ENCODE measurements around the gene FHIT.

FHIT gene

GRCh38 chr3:60055765-60056164, 1195.5 kb downstream of the FHIT start:
- peak in 1 of 2 experiments; percentile 7 for DNase-seq (ENCODE audit: low read depth in 2 of 2)

GRCh38 chr3:60053526-60054265, 1197.6 kb downstream of the FHIT start:
- peak; percentile 57 to 61 for DNase-seq (ENCODE audit: low read depth in 2 of 2)

- no peak for DNase-seq (ENCODE audit: low read depth in 2 of 2)
Measured at GRCh38 chr3:60048447-60048848, 1202.8 kb downstream of the FHIT start.

- DNase-seq (ENCODE audit: low read depth in 2 of 2): no peak
Measured at GRCh38 chr3:60047426-60048200, 1203.6 kb downstream of the FHIT start.

GRCh38 chr3:60046210-60046609, 1205.0 kb downstream of the FHIT start:
- no peak for DNase-seq (ENCODE audit: low read depth in 2 of 2)

- no peak for DNase-seq (ENCODE audit: low read depth in 2 of 2)
Measured at GRCh38 chr3:60045686-60046085, 1205.6 kb downstream of the FHIT start.

GRCh38 chr3:60036803-60037202, 1214.4 kb downstream of the FHIT start:
- no peak for DNase-seq (ENCODE audit: low read depth in 2 of 2)

- DNase-seq (ENCODE audit: low read depth in 2 of 2): no peak
Measured at GRCh38 chr3:60033901-60034453, 1217.3 kb downstream of the FHIT start.

GRCh38 chr3:60030982-60031381, 1220.3 kb downstream of the FHIT start:
- DNase-seq (ENCODE audit: low read depth in 2 of 2): no peak

GRCh38 chr3:60028233-60028632, 1223.0 kb downstream of the FHIT start:
- DNase-seq (ENCODE audit: low read depth in 2 of 2): no peak

- DNase-seq (ENCODE audit: low read depth in 2 of 2): no peak
Measured at GRCh38 chr3:60027335-60027734, 1223.9 kb downstream of the FHIT start.

GRCh38 chr3:60025096-60026050, 1225.9 kb downstream of the FHIT start:
- DNase-seq (ENCODE audit: low read depth in 2 of 2): peak; percentile 68

GRCh38 chr3:60024400-60024799, 1226.9 kb downstream of the FHIT start:
- no peak for DNase-seq (ENCODE audit: low read depth in 2 of 2)

- no peak for DNase-seq (ENCODE audit: low read depth in 2 of 2)
Measured at GRCh38 chr3:60023189-60023588, 1228.1 kb downstream of the FHIT start.

- peak in 1 of 2 experiments; percentile 30 for DNase-seq (ENCODE audit: low read depth in 2 of 2)
Measured at GRCh38 chr3:60017631-60018030, 1233.6 kb downstream of the FHIT start.

GRCh38 chr3:60015032-60015705, 1236.1 kb downstream of the FHIT start:
- DNase-seq (ENCODE audit: low read depth in 2 of 2): no peak

- peak in 1 of 2 experiments; percentile 5 for DNase-seq (ENCODE audit: low read depth in 2 of 2)
Measured at GRCh38 chr3:60013241-60013640, 1238.0 kb downstream of the FHIT start.

- DNase-seq (ENCODE audit: low read depth in 2 of 2): no peak
Measured at GRCh38 chr3:60011218-60011617, 1240.0 kb downstream of the FHIT start.

- no peak for DNase-seq (ENCODE audit: low read depth in 2 of 2)
Measured at GRCh38 chr3:60010781-60011180, 1240.5 kb downstream of the FHIT start.

GRCh38 chr3:60009931-60010478, 1241.2 kb downstream of the FHIT start:
- no peak for DNase-seq (ENCODE audit: low read depth in 2 of 2)

GRCh38 chr3:60001369-60001768, 1249.9 kb downstream of the FHIT start:
- DNase-seq (ENCODE audit: low read depth in 2 of 2): no peak
